ENCODE measurements around the gene CCDC74B.
"Not testable (repeated sequence)": the region's sequence is repeated elsewhere in the genome, so short reads cannot be mapped to it uniquely, and the experiment has no call there.

Gene CCDC74B

GRCh38 chr2:130145006-130145414, at the start of gene CCDC74B:
CCDC74B (minus strand) TSS chr2:130145112; CDS start chr2:130144996, 116 bp downstream.
- DNase-seq = peak; percentile 50

GRCh38 chr2:130193824-130194223, 48.9 kb upstream of the CCDC74B start:
- not testable (repeated sequence) for DNase-seq

- not testable (repeated sequence) for DNase-seq
Observed at GRCh38 chr2:130192451-130192850, 47.5 kb upstream of the CCDC74B start.

- DNase-seq = not testable (repeated sequence)
Observed at GRCh38 chr2:130191319-130191718, 46.4 kb upstream of the CCDC74B start.

GRCh38 chr2:130190237-130190636, 45.3 kb upstream of the CCDC74B start:
- DNase-seq = no peak

- not testable (repeated sequence) for DNase-seq
Observed at GRCh38 chr2:130188958-130189357, 44.0 kb upstream of the CCDC74B start.

GRCh38 chr2:130187859-130188792, 43.2 kb upstream of the CCDC74B start:
- DNase-seq = not testable (repeated sequence)

- DNase-seq = no peak
Observed at GRCh38 chr2:130187268-130187667, 42.4 kb upstream of the CCDC74B start.

- no peak for DNase-seq
Observed at GRCh38 chr2:130186391-130186790, 41.5 kb upstream of the CCDC74B start.

- DNase-seq = no peak
Observed at GRCh38 chr2:130185896-130186295, 41.0 kb upstream of the CCDC74B start.

- DNase-seq = no peak
Observed at GRCh38 chr2:130185436-130185835, 40.5 kb upstream of the CCDC74B start.

- peak; percentile 35 for DNase-seq
Observed at GRCh38 chr2:130183512-130184373, 38.8 kb upstream of the CCDC74B start.

GRCh38 chr2:130182826-130183511, 38.1 kb upstream of the CCDC74B start:
- not testable (repeated sequence) for DNase-seq

GRCh38 chr2:130181880-130182682, 37.2 kb upstream of the CCDC74B start, which contains the start of gene MZT2B:
MZT2B (plus strand) TSS chr2:130182262; CDS start chr2:130182283, 21 bp downstream.
- DNase-seq = peak; percentile 92

- peak; percentile 98 for DNase-seq
Observed at GRCh38 chr2:130181325-130181879, 36.5 kb upstream of the CCDC74B start, which contains the start of gene SMPD4. SMPD4 (minus strand) TSS chr2:130181602; CDS start chr2:130176592, 5,010 bp downstream.

GRCh38 chr2:130180404-130181324, 35.8 kb upstream of the CCDC74B start:
- not testable (repeated sequence) for DNase-seq

GRCh38 chr2:130174866-130175265, 30.0 kb upstream of the CCDC74B start:
- DNase-seq = not testable (repeated sequence)

- no peak for DNase-seq
Observed at GRCh38 chr2:130169896-130170295, 25.0 kb upstream of the CCDC74B start.

GRCh38 chr2:130169163-130169562, 24.3 kb upstream of the CCDC74B start:
- DNase-seq = not testable (repeated sequence)

GRCh38 chr2:130166611-130167010, 21.7 kb upstream of the CCDC74B start:
- not testable (repeated sequence) for DNase-seq

Measured in NCI-H2227 treated with DMSO at 0.1 percent for 48 hours (cell line).